MCF 10A (cell line): ENCODE results near the gene AP3D1. TPM values are rescaled to one million over a fixed set of nuclear protein-coding genes. Genes with fewer than 3 reads are reported as not detected.

ENCODE experiments used
- BruUV-seq: library from RNA; stranded (reverse); fragments of 400-500 nt; replicated peaks from 2 replicates; lab custom pipeline; 2021; lab: Mats Ljungman, UMichigan
- CTCF ChIA-PET: fragments of 300-600 bp; sonication (Branson Sonifier 250); formaldehyde crosslinking; extraction: SDS; loops from one replicate; lab custom pipeline; 2021; ENCODE audit warnings: antibody characterized with exemption, inconsistent platforms; lab: Yijun Ruan, JAX
- POLR2A ChIA-PET: fragments of 300-600, 350-650 bp; sonication (Branson Sonifier 250); formaldehyde crosslinking; extraction: SDS; loops from one replicate; lab custom pipeline; 2020; ENCODE audit warnings: antibody characterized with exemption, inconsistent platforms; lab: Yijun Ruan, JAX
- DNase-seq: peaks from one replicate; pipeline ENCODE4 v3.0.0-alpha.2; 2018; ENCODE audit not compliant: unreplicated experiment
- H3K27ac Mint-ChIP-seq: one replicate; pipeline ENCODE4 v1.8.0; 2022; ENCODE audit warnings: mild to moderate bottlenecking, low read depth, mixed read lengths; ENCODE audit not compliant: unreplicated experiment
- H3K27me3 Mint-ChIP-seq: one replicate; pipeline ENCODE4 v1.8.0; 2022; ENCODE audit warnings: mixed read lengths; ENCODE audit not compliant: insufficient read depth, unreplicated experiment
- H3K36me3 Mint-ChIP-seq: one replicate; pipeline ENCODE4 v1.8.0; 2022; ENCODE audit warnings: mild to moderate bottlenecking, moderate library complexity, mixed read lengths; ENCODE audit not compliant: insufficient read depth, unreplicated experiment
- H3K4me1 Mint-ChIP-seq: one replicate; pipeline ENCODE4 v1.8.0; 2022; ENCODE audit warnings: mixed read lengths; ENCODE audit not compliant: insufficient read depth, unreplicated experiment
- H3K4me3 Mint-ChIP-seq: one replicate; pipeline ENCODE4 v1.8.0; 2022; ENCODE audit warnings: mild to moderate bottlenecking, moderate library complexity, mixed read lengths; ENCODE audit not compliant: unreplicated experiment
- H3K9me3 Mint-ChIP-seq: one replicate; pipeline ENCODE4 v1.8.0; 2022; ENCODE audit warnings: mixed read lengths; ENCODE audit not compliant: unreplicated experiment
- intact Hi-C: fragments of 100-400 bp; cut with micrococcal nuclease; formaldehyde crosslinking; loops from 2 replicates; pipeline ENCODE4 v1.14.1; 2022
- total RNA-seq: library from RNA; stranded (reverse); gene quantifications from 2 replicates; pipeline ENCODE4 v1.2.3, GENCODE V29; 2022
- TF ChIP-seq, protein P1 (sequence below): fragments of 200-600 bp; IDR thresholded peaks from one replicate; pipeline ENCODE4 v1.8.0; 2022; ENCODE audit warnings: antibody characterized with exemption, mild to moderate bottlenecking; ENCODE audit not compliant: unreplicated experiment

The AP3D1 gene
- total RNA-seq, 1 experiment from 2014 or later = 181 TPM

DNA sequence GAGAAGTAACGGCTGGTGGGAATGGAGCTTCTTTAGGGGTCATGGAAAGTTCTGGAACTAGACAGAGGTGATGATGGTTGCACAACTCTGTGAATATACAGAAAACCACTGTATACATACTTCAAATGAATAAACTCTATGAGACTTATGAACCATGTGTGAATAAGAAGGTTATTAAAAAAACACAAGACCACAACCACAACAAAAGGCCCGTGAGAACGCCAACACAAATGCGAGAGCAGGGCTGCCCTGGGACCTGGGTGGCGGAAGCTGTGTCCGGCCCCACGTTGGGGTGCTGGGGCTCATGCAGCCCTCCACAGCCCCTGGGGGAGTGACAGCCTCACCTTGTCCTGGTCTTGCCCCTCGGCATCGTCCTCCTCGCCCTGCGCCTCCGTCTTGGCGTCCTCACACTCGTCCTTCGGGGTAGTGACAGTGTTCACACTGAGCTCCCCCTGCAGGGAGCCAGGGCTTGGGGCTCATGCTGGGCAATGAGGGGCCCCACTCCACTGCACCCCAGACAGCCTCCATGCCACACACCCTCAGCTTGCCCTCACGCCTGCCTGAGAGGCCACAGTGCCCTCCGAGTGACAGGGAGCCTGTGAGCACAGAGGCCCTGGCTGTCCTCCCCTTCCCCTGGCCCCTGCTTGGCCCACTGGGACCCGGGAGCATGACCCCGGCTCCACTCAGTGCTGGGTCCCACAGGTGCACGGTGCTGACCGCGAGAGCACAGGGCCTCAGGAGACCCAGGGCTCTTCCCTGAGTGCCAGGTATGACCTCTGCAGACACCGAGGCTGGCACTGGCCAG, 38.6 kb downstream of the AP3D1 start:
- H3K4me3 Mint-ChIP-seq = no peak overlapping the region
- H3K27ac Mint-ChIP-seq = no peak overlapping the region
- no peaks in the 10 kb centered on the region for H3K27me3 Mint-ChIP-seq
- POLR2A ChIA-PET = interaction anchor here (0.6 to 1.5 kb wide), 2 partner anchors 39 to 72 kb away, joined by 3 to 6 read pairs; partner anchors contain the start of gene AP3D1
- H3K9me3 Mint-ChIP-seq = no peaks in the 10 kb centered on the region
- CTCF ChIA-PET = interaction anchor here (0.6 to 1.5 kb wide), 5 partner anchors 9 to 185 kb away, joined by 3 to 6 read pairs (median 3); no protein-coding TSS in a partner anchor
- DNase-seq = no peak
- H3K36me3 Mint-ChIP-seq = peaks cover 82% of the 10 kb centered on the region
- TF ChIP-seq, protein P1, sequence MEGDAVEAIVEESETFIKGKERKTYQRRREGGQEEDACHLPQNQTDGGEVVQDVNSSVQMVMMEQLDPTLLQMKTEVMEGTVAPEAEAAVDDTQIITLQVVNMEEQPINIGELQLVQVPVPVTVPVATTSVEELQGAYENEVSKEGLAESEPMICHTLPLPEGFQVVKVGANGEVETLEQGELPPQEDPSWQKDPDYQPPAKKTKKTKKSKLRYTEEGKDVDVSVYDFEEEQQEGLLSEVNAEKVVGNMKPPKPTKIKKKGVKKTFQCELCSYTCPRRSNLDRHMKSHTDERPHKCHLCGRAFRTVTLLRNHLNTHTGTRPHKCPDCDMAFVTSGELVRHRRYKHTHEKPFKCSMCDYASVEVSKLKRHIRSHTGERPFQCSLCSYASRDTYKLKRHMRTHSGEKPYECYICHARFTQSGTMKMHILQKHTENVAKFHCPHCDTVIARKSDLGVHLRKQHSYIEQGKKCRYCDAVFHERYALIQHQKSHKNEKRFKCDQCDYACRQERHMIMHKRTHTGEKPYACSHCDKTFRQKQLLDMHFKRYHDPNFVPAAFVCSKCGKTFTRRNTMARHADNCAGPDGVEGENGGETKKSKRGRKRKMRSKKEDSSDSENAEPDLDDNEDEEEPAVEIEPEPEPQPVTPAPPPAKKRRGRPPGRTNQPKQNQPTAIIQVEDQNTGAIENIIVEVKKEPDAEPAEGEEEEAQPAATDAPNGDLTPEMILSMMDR = no peak
- peaks cover 7% of the 10 kb centered on the region for H3K4me1 Mint-ChIP-seq
- BruUV-seq = no TSS peak
- intact Hi-C loops = no loop called here

DNA sequence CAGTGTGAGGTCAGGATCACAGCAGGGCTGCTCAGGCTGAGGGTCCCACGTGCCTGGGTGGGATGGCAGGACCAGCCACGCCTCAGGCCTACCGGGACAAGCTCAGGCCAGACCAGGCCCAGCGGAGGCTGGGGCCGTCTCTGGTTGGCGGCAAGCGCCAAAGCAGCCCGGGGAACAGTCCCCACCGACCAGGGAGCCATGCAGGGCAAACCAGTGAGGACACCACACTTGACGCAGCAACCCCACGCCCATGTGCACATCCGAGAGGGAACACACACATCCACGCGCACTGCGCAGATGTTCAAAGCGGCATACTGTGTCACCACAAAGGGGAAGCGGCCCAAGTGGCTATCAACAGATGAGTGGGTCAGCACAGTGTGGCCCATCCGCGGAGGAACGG, 39.5 kb downstream of the AP3D1 start:
- intact Hi-C loops = no loop called here
- no peak overlapping the region for H3K4me3 Mint-ChIP-seq
- H3K4me1 Mint-ChIP-seq = peaks cover 7% of the 10 kb centered on the region
- ChIA-PET CTCF (interaction anchor here (1.0 kb wide), 1 partner anchor 29 kb away, joined by 6 read pairs; no protein-coding TSS in a partner anchor), POLR2A (no interaction called here)
- BruUV-seq = no TSS peak
- no peaks in the 10 kb centered on the region for H3K27me3 Mint-ChIP-seq
- TF ChIP-seq, protein P1 = no peak
- H3K9me3 Mint-ChIP-seq = no peaks in the 10 kb centered on the region
- DNase-seq = no peak
- H3K36me3 Mint-ChIP-seq = peaks cover 82% of the 10 kb centered on the region
- H3K27ac Mint-ChIP-seq = no peak overlapping the region

DNA sequence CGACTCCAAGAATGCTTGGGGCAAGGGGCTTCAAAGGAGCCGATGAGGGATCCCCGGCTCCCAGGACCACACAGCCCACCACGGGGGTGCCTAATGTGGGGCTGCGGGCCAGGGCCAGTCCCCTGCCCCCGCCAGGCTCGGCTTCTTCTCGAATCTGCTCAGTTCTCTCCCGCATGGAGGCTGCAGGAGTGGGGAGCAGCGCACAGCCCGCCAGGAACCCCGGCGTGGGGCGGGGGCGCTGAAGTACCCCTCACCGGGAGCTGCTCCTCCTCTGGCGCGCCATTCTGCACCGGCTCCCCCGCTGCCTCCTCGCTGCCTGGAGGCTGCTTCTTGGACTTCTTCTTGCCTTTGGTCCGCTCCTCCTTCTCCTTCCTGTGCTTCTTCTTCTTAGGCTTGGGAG, 39.9 kb downstream of the AP3D1 start:
- no TSS peak for BruUV-seq
- TF ChIP-seq, protein P1 = no peak
- H3K27ac Mint-ChIP-seq = no peak overlapping the region
- POLR2A ChIA-PET = no interaction called here
- peaks cover 82% of the 10 kb centered on the region for H3K36me3 Mint-ChIP-seq
- no peaks in the 10 kb centered on the region for H3K27me3 Mint-ChIP-seq
- CTCF ChIA-PET = no interaction called here
- H3K4me3 Mint-ChIP-seq = no peak overlapping the region
- intact Hi-C loops = no loop called here
- peaks cover 7% of the 10 kb centered on the region for H3K4me1 Mint-ChIP-seq
- H3K9me3 Mint-ChIP-seq = no peaks in the 10 kb centered on the region
- no peak for DNase-seq

DNA sequence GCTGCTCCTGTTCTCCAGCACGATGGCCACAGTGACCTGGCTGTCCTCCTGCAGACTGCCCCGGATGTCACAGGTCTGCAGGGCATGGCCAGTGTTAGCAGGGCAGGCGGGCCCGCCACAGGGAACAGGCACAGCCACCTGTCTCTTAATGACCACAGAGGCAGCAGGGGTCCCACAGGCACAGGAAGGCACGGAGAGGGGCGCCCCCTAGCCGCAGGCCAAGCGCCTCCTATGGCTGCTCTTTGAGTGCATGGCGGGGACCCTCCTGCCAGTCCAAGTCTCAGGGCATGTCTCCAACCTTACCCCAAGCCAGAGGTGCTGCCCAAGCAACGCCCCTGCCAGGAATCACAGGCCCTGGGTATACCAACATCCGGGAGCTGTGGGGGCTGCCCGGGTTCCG, 40.5 kb downstream of the AP3D1 start:
- peaks cover 83% of the 10 kb centered on the region for H3K36me3 Mint-ChIP-seq
- no TSS peak for BruUV-seq
- no peak for DNase-seq
- H3K4me3 Mint-ChIP-seq = no peak overlapping the region
- ChIA-PET POLR2A (no interaction called here), CTCF (no interaction called here)
- TF ChIP-seq, protein P1 = no peak
- peaks cover 7% of the 10 kb centered on the region for H3K4me1 Mint-ChIP-seq
- H3K9me3 Mint-ChIP-seq = no peaks in the 10 kb centered on the region
- H3K27ac Mint-ChIP-seq = no peak overlapping the region
- intact Hi-C loops = no loop called here
- no peaks in the 10 kb centered on the region for H3K27me3 Mint-ChIP-seq
